Hepatocyte (in vitro differentiated cells): ENCODE data around the gene PTPRD.

Source experiments
- CTCF ChIP-seq: fragments of 200-600 bp; sonication (generic); IDR thresholded peaks from 2 replicates; pipeline ENCODE4 v1.5.1; 2016; ENCODE audit warnings: antibody characterized with exemption, mild to moderate bottlenecking; ENCODE audit not compliant: poor library complexity
- EZH2 ChIP-seq: fragments of 200-600 bp; sonication (generic); IDR thresholded peaks from 2 replicates; pipeline ENCODE4 v1.6.1; 2016; ENCODE audit warnings: antibody characterized with exemption, mild to moderate bottlenecking, borderline replicate concordance

GRCh38 chr9:10605388-10605787 lies 7.4 kb downstream of the PTPRD start:
- no peak for TF ChIP-seq CTCF
- no peak for TF ChIP-seq EZH2
